ENCODE results near the gene VTI1A. TPM values are rescaled to one million over a fixed set of nuclear protein-coding genes. Genes with fewer than 3 reads are reported as not detected.

Gene VTI1A
- total RNA-seq, 1 donor from 2014 or later, result 30.1 TPM

GRCh38 chr10:112502536-112502935 lies 55.5 kb downstream of the VTI1A start:
- DNase-seq (ENCODE audit: low read depth), result no peak
- no peak overlapping the region for H3K4me3 ChIP-seq (ENCODE audit: low read depth, low read length)
- TF ChIP-seq CTCF (conservative IDR thresholded peaks at IDR 0.05; ENCODE audit: low read depth, low read length), result no peak

- no peak overlapping the region for H3K4me3 ChIP-seq (ENCODE audit: low read depth, low read length)
- no peak for DNase-seq (ENCODE audit: low read depth)
- no peak for TF ChIP-seq CTCF (conservative IDR thresholded peaks at IDR 0.05; ENCODE audit: low read depth, low read length)
Observed at GRCh38 chr10:112503643-112504042, 56.6 kb downstream of the VTI1A start.

- H3K4me3 ChIP-seq (ENCODE audit: low read depth, low read length), result no peak overlapping the region
- no peak for DNase-seq (ENCODE audit: low read depth)
- TF ChIP-seq CTCF (conservative IDR thresholded peaks at IDR 0.05; ENCODE audit: low read depth, low read length), result no peak
Observed at GRCh38 chr10:112507046-112507445, 60.0 kb downstream of the VTI1A start.

GRCh38 chr10:112507988-112508387 lies 61.0 kb downstream of the VTI1A start:
- no peak for DNase-seq (ENCODE audit: low read depth)
- no peak for TF ChIP-seq CTCF (conservative IDR thresholded peaks at IDR 0.05; ENCODE audit: low read depth, low read length)

GRCh38 chr10:112509558-112510291 lies 62.7 kb downstream of the VTI1A start:
- no peak for DNase-seq (ENCODE audit: low read depth)
- no peak for TF ChIP-seq CTCF (conservative IDR thresholded peaks at IDR 0.05; ENCODE audit: low read depth, low read length)
- no peak overlapping the region for H3K4me3 ChIP-seq (ENCODE audit: low read depth, low read length)

More at GRCh38 chr10:112507988-112508387, 61.0 kb downstream of the VTI1A start:
- H3K4me3 ChIP-seq (ENCODE audit: low read depth, low read length), result no peak overlapping the region

- H3K4me3 ChIP-seq (ENCODE audit: low read depth, low read length), result no peak overlapping the region
- TF ChIP-seq CTCF (conservative IDR thresholded peaks at IDR 0.05; ENCODE audit: low read depth, low read length), result no peak
- DNase-seq (ENCODE audit: low read depth), result no peak
Observed at GRCh38 chr10:112510384-112510783, 63.4 kb downstream of the VTI1A start.

- no peak for TF ChIP-seq CTCF (conservative IDR thresholded peaks at IDR 0.05; ENCODE audit: low read depth, low read length)
- no peak overlapping the region for H3K4me3 ChIP-seq (ENCODE audit: low read depth, low read length)
- no peak for DNase-seq (ENCODE audit: low read depth)
Observed at GRCh38 chr10:112512294-112512693, 65.3 kb downstream of the VTI1A start.

Data from epithelial cell of proximal tubule (primary cell).